HepG2 (cell line): ENCODE measurements around the gene ZKSCAN3. TPM values are rescaled to one million over a fixed set of nuclear protein-coding genes. Genes with fewer than 3 reads are reported as not detected.

ENCODE experiments used
- BRCA1 ChIP-seq: sonication (generic); formaldehyde crosslinking; IDR thresholded peaks from 2 replicates; pipeline ENCODE4 v1.4.0; 2020; ENCODE audit warnings: missing genetic modification reagents
- CHD4 ChIP-seq: fragments of 200-600 bp; sonication (generic); IDR thresholded peaks from 2 replicates; pipeline ENCODE4 v1.7.0; 2017; ENCODE audit warnings: mild to moderate bottlenecking, low read length, borderline replicate concordance
- DNMT1 ChIP-seq: sonication (generic); formaldehyde crosslinking; IDR thresholded peaks from 2 replicates; pipeline ENCODE4 v1.5.1; 2020; ENCODE audit warnings: mild to moderate bottlenecking, missing genetic modification reagents
- ELF1 ChIP-seq: sonication (generic); formaldehyde crosslinking; IDR thresholded peaks from 2 replicates; pipeline ENCODE4 v1.4.0; 2020; ENCODE audit warnings: missing genetic modification reagents
- HDAC2 ChIP-seq: sonication (generic); formaldehyde crosslinking; IDR thresholded peaks from 2 replicates; pipeline ENCODE4 v1.4.0; 2020; ENCODE audit warnings: missing genetic modification reagents
- KLF11 ChIP-seq: IDR thresholded peaks from 2 replicates; pipeline ENCODE4 v1.6.1; 2016; ENCODE audit warnings: missing compliant biosample characterization
- KLF9 ChIP-seq: IDR thresholded peaks from 2 replicates; pipeline ENCODE4 v1.6.1; 2016; ENCODE audit warnings: low read depth
- MAFF ChIP-seq: IDR thresholded peaks from 2 replicates; pipeline ENCODE4 v1.6.1; 2011; ENCODE audit warnings: low read depth, low read length, improper control_type of control experiment
- MEIS2 ChIP-seq: sonication (generic); formaldehyde crosslinking; IDR thresholded peaks from 2 replicates; pipeline ENCODE4 v1.9.0; 2021; ENCODE audit warnings: mild to moderate bottlenecking, missing genetic modification reagents
- PLRG1 ChIP-seq: fragments of 450-650 bp; conservative IDR thresholded peaks from 2 replicates; pipeline ENCODE4 v1.6.1; 2016
- RNF2 ChIP-seq: fragments of 450-650 bp; conservative IDR thresholded peaks from 2 replicates; pipeline ENCODE4 v1.6.1; 2016; ENCODE audit warnings: low read depth
- SRY ChIP-seq: sonication (generic); formaldehyde crosslinking; IDR thresholded peaks from 2 replicates; pipeline ENCODE4 v1.8.0; 2022; ENCODE audit warnings: mild to moderate bottlenecking, missing genetic modification reagents
- WIZ ChIP-seq: sonication (generic); formaldehyde crosslinking; IDR thresholded peaks from 2 replicates; pipeline ENCODE4 v1.5.1; 2020; ENCODE audit warnings: mild to moderate bottlenecking, missing genetic modification reagents
- ZBTB7A ChIP-seq: sonication (generic); formaldehyde crosslinking; IDR thresholded peaks from 2 replicates; pipeline ENCODE4 v1.8.0; 2022; ENCODE audit warnings: mild to moderate bottlenecking, missing genetic modification reagents
- ZNF12 ChIP-seq: sonication (generic); formaldehyde crosslinking; IDR thresholded peaks from 2 replicates; pipeline ENCODE4 v1.5.0; 2020; ENCODE audit warnings: missing genetic modification reagents
- ZNF20 ChIP-seq: sonication (generic); formaldehyde crosslinking; IDR thresholded peaks from 2 replicates; pipeline ENCODE4 v1.4.0; 2020; ENCODE audit warnings: mild to moderate bottlenecking, moderate library complexity, missing genetic modification reagents
- ZNF224 ChIP-seq: sonication (generic); formaldehyde crosslinking; IDR thresholded peaks from 2 replicates; pipeline ENCODE4 v1.5.0; 2020; ENCODE audit warnings: mild to moderate bottlenecking, missing genetic modification reagents
- ZNF263 ChIP-seq: sonication (generic); formaldehyde crosslinking; IDR thresholded peaks from 2 replicates; pipeline ENCODE4 v1.4.0; 2020; ENCODE audit warnings: missing genetic modification reagents
- ZNF496 ChIP-seq: sonication (generic); formaldehyde crosslinking; IDR thresholded peaks from 2 replicates; pipeline ENCODE4 v1.8.1; 2023; ENCODE audit warnings: mild to moderate bottlenecking, moderate library complexity, missing genetic modification reagents; ENCODE audit not compliant: insufficient replicate concordance
- ZNF616 ChIP-seq: sonication (generic); formaldehyde crosslinking; IDR thresholded peaks from 2 replicates; pipeline ENCODE4 v1.5.0; 2020; ENCODE audit warnings: low read depth, mild to moderate bottlenecking, missing genetic modification reagents
- polyA plus RNA-seq, 8 experiments: library from polyadenylated mRNA; depleted of rRNA in 3 of 8; stranded (reverse) in 7 of 8; unstranded in 1 of 8; fragments of >200 nt; fragmentation: Illumina TruSeq in 4 of 8; extraction: Trizol in 4 of 8; gene quantifications; 2 replicates each; pipeline versions ENCODE4 v1.2.1 to v1.2.3, GENCODE V29; 2011 to 2016; ENCODE audit warnings: low read depth in 4 of 8, missing spikeins in 1 of 8, mixed read lengths in 1 of 8; ENCODE audit not compliant: insufficient read depth in 1 of 8
- total RNA-seq, 5 experiments: library from RNA; depleted of rRNA; stranded (reverse); fragments of >200 nt; fragmentation: Illumina TruSeq; extraction: Trizol; gene quantifications; 2 replicates each; pipeline ENCODE4 v1.2.3, GENCODE V29; 2016; ENCODE audit warnings: low read depth in 1 of 5
- TF ChIP-seq, protein P1 (sequence below): sonication (generic); formaldehyde crosslinking; IDR thresholded peaks from 2 replicates; pipeline ENCODE4 v1.4.0; 2020; ENCODE audit warnings: mild to moderate bottlenecking, missing genetic modification reagents
- TF ChIP-seq, protein P2 (sequence below), 2 experiments: sonication (generic) in 1 of 2; formaldehyde crosslinking in 1 of 2; IDR thresholded peaks; 2 replicates each; pipeline versions ENCODE4 v1.6.1 to v1.9.0; 2014 to 2022; ENCODE audit warnings: antibody characterized with exemption in 1 of 2, borderline replicate concordance in 1 of 2, inconsistent platforms in 1 of 2, low read depth in 1 of 2, missing genetic modification reagents in 1 of 2
- TF ChIP-seq, protein P3 (sequence below): sonication (generic); formaldehyde crosslinking; IDR thresholded peaks from 2 replicates; pipeline ENCODE4 v1.4.0; 2020; ENCODE audit warnings: missing genetic modification reagents

The ZKSCAN3 gene
- total and polyA plus RNA-seq, 2 of the 13 experiments (the other 11 are each of a cell fraction or from before 2014, with no cell fraction given) = 3.3 to 7.4 TPM

DNA sequence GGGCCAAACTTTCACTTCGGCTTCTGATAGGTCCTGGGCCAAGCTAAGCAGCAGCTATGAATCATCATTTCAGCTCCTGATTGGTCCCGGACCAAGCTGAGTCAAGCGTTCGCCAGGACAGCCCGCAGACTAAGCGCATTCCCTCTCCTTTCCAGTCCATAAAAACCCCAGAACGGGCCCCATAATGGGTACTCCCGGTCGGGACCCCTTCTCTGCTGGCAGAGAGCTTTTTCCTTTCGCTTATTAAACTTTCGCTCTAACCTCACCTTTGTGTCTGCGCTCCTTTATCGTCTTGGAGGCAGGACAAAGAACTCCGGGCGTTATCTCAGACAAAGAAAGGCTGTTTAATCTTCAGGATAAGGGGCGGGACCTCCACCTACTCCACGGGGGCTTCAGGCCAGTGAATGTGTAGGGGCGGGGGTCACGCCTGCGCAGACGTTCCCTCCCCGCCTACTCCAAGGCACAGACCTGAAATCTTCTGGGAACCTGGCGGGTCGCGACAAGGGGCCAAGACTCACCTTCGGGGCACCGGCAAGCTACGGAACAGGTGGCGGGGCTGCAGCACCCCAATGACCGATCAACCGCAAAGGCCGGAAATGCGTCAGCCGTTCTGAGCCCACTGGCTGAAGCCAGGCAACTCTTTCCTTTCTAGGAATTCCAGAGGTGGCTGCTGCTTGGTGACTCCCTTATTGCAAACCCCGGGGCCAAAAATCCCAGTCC lies 14.0 kb upstream of the ZKSCAN3 start, which contains the start of gene ZSCAN31 (continued):
- TF ChIP-seq, protein P1, sequence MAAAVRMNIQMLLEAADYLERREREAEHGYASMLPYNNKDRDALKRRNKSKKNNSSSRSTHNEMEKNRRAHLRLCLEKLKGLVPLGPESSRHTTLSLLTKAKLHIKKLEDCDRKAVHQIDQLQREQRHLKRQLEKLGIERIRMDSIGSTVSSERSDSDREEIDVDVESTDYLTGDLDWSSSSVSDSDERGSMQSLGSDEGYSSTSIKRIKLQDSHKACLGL (CRISPR knock-in tag) = peak; percentile 42; the same call in 1 of the 2 replicates
- no peak for TF ChIP-seq ZNF496 (CRISPR knock-in tag)
- peak; percentile 91 for TF ChIP-seq ZNF224 (CRISPR knock-in tag)
- no peak for TF ChIP-seq KLF11 (CRISPR knock-in tag)
- TF ChIP-seq MEIS2 (CRISPR knock-in tag) = peak; percentile 84; the same call in 1 of the 2 replicates
- TF ChIP-seq ZBTB7A = peak; percentile 91
- TF ChIP-seq PLRG1 = no peak
- 0 out of 2 replicates have a peak, but pooled peaks have one; percentile 17 for TF ChIP-seq ZNF12 (CRISPR knock-in tag)
- TF ChIP-seq WIZ (CRISPR knock-in tag) = peak; percentile 82; the same call in 1 of the 2 replicates
- TF ChIP-seq, protein P2, sequence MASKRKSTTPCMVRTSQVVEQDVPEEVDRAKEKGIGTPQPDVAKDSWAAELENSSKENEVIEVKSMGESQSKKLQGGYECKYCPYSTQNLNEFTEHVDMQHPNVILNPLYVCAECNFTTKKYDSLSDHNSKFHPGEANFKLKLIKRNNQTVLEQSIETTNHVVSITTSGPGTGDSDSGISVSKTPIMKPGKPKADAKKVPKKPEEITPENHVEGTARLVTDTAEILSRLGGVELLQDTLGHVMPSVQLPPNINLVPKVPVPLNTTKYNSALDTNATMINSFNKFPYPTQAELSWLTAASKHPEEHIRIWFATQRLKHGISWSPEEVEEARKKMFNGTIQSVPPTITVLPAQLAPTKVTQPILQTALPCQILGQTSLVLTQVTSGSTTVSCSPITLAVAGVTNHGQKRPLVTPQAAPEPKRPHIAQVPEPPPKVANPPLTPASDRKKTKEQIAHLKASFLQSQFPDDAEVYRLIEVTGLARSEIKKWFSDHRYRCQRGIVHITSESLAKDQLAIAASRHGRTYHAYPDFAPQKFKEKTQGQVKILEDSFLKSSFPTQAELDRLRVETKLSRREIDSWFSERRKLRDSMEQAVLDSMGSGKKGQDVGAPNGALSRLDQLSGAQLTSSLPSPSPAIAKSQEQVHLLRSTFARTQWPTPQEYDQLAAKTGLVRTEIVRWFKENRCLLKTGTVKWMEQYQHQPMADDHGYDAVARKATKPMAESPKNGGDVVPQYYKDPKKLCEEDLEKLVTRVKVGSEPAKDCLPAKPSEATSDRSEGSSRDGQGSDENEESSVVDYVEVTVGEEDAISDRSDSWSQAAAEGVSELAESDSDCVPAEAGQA (IDR thresholded peaks at IDR 0.05; ENCODE audit: low read depth) = no peak
- TF ChIP-seq, protein P2 (CRISPR knock-in tag; IDR thresholded peaks at IDR 0.05; ENCODE audit: borderline replicate concordance) = peak; percentile 4; the same call in 1 of the 2 replicates
- TF ChIP-seq BRCA1 (CRISPR knock-in tag) = peak; percentile 86
- TF ChIP-seq ZNF263 = peak; percentile 63
- TF ChIP-seq ZNF616 = no peak
- TF ChIP-seq CHD4 = peak; percentile 39; the same call in 1 of the 2 replicates
- TF ChIP-seq SRY (CRISPR knock-in tag) = peak; percentile 66; the same call in 1 of the 2 replicates
- peak; percentile 46; the same call in 1 of the 2 replicates for TF ChIP-seq HDAC2
- TF ChIP-seq DNMT1 (CRISPR knock-in tag) = 0 out of 2 replicates have a peak, but pooled peaks have one; percentile 15
- no peak for TF ChIP-seq RNF2
- peak; percentile 57 for TF ChIP-seq MAFF
- no peak; the same call in 1 of the 2 replicates for TF ChIP-seq ZNF20 (CRISPR knock-in tag)
- TF ChIP-seq KLF9 = peak; percentile 86; the same call in 1 of the 2 replicates
- peak; percentile 67 for TF ChIP-seq ELF1
- TF ChIP-seq, protein P3, sequence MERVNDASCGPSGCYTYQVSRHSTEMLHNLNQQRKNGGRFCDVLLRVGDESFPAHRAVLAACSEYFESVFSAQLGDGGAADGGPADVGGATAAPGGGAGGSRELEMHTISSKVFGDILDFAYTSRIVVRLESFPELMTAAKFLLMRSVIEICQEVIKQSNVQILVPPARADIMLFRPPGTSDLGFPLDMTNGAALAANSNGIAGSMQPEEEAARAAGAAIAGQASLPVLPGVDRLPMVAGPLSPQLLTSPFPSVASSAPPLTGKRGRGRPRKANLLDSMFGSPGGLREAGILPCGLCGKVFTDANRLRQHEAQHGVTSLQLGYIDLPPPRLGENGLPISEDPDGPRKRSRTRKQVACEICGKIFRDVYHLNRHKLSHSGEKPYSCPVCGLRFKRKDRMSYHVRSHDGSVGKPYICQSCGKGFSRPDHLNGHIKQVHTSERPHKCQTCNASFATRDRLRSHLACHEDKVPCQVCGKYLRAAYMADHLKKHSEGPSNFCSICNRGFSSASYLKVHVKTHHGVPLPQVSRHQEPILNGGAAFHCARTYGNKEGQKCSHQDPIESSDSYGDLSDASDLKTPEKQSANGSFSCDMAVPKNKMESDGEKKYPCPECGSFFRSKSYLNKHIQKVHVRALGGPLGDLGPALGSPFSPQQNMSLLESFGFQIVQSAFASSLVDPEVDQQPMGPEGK (CRISPR knock-in tag) = peak; percentile 91
